ENCODE results near the gene EGFLAM. TPM values are rescaled to one million over a fixed set of nuclear protein-coding genes. Genes with fewer than 3 reads are reported as not detected.

EGFLAM gene
- total RNA-seq, 1 experiment from 2014 or later: 0.33 TPM

DNA sequence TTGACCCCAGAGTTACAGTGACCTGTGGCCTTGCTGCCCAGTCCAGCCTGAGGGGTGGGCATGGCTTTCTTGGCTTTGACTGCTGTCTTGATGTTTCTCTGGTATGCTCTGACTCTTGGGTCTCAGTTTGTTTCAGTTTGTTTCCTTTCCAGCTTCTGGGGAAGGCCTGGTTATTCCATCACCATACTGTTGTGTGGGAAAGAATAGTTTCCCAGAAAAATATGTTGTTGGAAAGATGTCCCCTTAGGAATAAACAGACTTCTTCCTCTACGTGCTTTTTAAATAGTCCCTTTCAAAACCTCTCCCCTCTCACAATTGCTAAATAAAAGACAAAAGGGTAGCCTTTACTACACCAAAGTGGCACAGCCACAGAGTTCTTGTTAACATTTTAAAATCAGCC lies 49.5 kb downstream of the EGFLAM start:
- no peak overlapping the region for H3K9ac ChIP-seq (ENCODE audit: extremely low read depth, insufficient read length, low read length)
- H3K23ac ChIP-seq (ENCODE audit: insufficient read length, low read depth, low read length): no peak overlapping the region
- H3K14ac ChIP-seq (ENCODE audit: insufficient read depth, low read length): no peak overlapping the region
- H3K9me3 ChIP-seq (ENCODE audit: control insufficient read depth, low read depth, low read length): no peaks in the 10 kb centered on the region
- Mint-ChIP-seq H3K36me3 (ENCODE audit: insufficient read depth in 1 of 3, low read depth in 3 of 3) (peaks cover 0 to 7% (median 3%) of the 10 kb centered on the region in 3 experiments; a peak in 1 of 7 replicates), H3K4me3 (no peak overlapping the region), H3K27me3 (ENCODE audit: low read depth) (no peaks in the 10 kb centered on the region; the same call in 1 of the 2 replicates), H3K9me3 (peaks cover 13 to 14% of the 10 kb centered on the region in 2 experiments), H3K27ac (no peak overlapping the region), H3K4me1 (no peaks in the 10 kb centered on the region)
- no peak overlapping the region for H4K8ac ChIP-seq (replicated peaks; ENCODE audit: insufficient read length, low read depth, low read length)
- no peaks in the 10 kb centered on the region for H3K23me2 ChIP-seq (ENCODE audit: insufficient read length, low read depth, low read length, poor library complexity, severe bottlenecking)
- DNase-seq: no peak
- H2BK5ac ChIP-seq (ENCODE audit: insufficient read length, low read length): no peak overlapping the region
- H2BK20ac ChIP-seq (ENCODE audit: low read depth, low read length, poor library complexity, severe bottlenecking): no peak overlapping the region
- no peak overlapping the region for H4K91ac ChIP-seq (ENCODE audit: insufficient read length, low read depth, low read length)
- no peak overlapping the region for H3K56ac ChIP-seq (ENCODE audit: insufficient read length, low read depth, low read length)
- H3K27ac ChIP-seq (ENCODE audit: insufficient read length, low read depth, low read length): no peak overlapping the region
- H3K4me1 ChIP-seq (ENCODE audit: insufficient read depth, low read length): no peaks in the 10 kb centered on the region
- H3K4me2 ChIP-seq (ENCODE audit: insufficient read depth, insufficient read length, low read length): no peak overlapping the region
- H2BK15ac ChIP-seq (ENCODE audit: low read depth, low read length): no peak overlapping the region
- no peak overlapping the region for H2AFZ ChIP-seq (ENCODE audit: low read length)
- no peak overlapping the region for H3K4ac ChIP-seq (ENCODE audit: low read depth, low read length)
- no CpG with 5 or more reads among the region's 1 CpG for whole genome bisulfite sequencing (ENCODE audit: extremely low coverage, insufficient read length, low lambda C conversion rate)
- H3K18ac ChIP-seq (ENCODE audit: insufficient read length, low read depth, low read length): no peak overlapping the region
- H4K5ac ChIP-seq (ENCODE audit: insufficient read length, low read depth, low read length): no peak overlapping the region
- H3K27me3 ChIP-seq (ENCODE audit: insufficient read depth, low read length): no peaks in the 10 kb centered on the region
- no peak overlapping the region for H2AK5ac ChIP-seq (ENCODE audit: insufficient read length, low read length)
- no peaks in the 10 kb centered on the region for H3K79me2 ChIP-seq (ENCODE audit: insufficient read depth, low read length)
- TF ChIP-seq, protein P1, sequence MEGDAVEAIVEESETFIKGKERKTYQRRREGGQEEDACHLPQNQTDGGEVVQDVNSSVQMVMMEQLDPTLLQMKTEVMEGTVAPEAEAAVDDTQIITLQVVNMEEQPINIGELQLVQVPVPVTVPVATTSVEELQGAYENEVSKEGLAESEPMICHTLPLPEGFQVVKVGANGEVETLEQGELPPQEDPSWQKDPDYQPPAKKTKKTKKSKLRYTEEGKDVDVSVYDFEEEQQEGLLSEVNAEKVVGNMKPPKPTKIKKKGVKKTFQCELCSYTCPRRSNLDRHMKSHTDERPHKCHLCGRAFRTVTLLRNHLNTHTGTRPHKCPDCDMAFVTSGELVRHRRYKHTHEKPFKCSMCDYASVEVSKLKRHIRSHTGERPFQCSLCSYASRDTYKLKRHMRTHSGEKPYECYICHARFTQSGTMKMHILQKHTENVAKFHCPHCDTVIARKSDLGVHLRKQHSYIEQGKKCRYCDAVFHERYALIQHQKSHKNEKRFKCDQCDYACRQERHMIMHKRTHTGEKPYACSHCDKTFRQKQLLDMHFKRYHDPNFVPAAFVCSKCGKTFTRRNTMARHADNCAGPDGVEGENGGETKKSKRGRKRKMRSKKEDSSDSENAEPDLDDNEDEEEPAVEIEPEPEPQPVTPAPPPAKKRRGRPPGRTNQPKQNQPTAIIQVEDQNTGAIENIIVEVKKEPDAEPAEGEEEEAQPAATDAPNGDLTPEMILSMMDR (conservative IDR thresholded peaks at IDR 0.05): no peak
- H3K79me1 ChIP-seq (ENCODE audit: insufficient read depth, low read depth, low read length, poor library complexity, severe bottlenecking): no peaks in the 10 kb centered on the region
- H4K20me1 ChIP-seq (ENCODE audit: control insufficient read depth, insufficient read depth, insufficient read length): no peaks in the 10 kb centered on the region
- H2BK12ac ChIP-seq (ENCODE audit: insufficient read length, low read depth, low read length): no peak overlapping the region
- no peak overlapping the region for H2BK120ac ChIP-seq (ENCODE audit: low read depth, low read length, poor library complexity, severe bottlenecking)
- H3T11ph ChIP-seq (ENCODE audit: low read length): no peak overlapping the region
